Endothelial cell of umbilical vein (primary cell): ENCODE results near the gene OR1A1. TPM values are rescaled to one million over a fixed set of nuclear protein-coding genes. Genes with fewer than 3 reads are reported as not detected.

ENCODE experiments used
- BruUV-seq: library from RNA; stranded (reverse); fragments of 400-500 nt; replicated peaks from 2 replicates; lab custom pipeline; 2021; lab: Mats Ljungman, UMichigan
- CTCF ChIA-PET: fragments of 300-600, 350-600 bp; sonication (Branson Sonifier 250); formaldehyde crosslinking; loops from one replicate; lab custom pipeline; 2021; ENCODE audit warnings: antibody characterized with exemption, inconsistent platforms; lab: Charles Lee
- POLR2A ChIA-PET: fragments of 300-600, 350-600 bp; sonication (Branson Sonifier 250); formaldehyde crosslinking; loops from one replicate; lab custom pipeline; 2021; ENCODE audit warnings: antibody characterized with exemption, inconsistent platforms; lab: Charles Lee
- DNase-seq: peaks from one replicate; pipeline ENCODE4 v3.0.0-alpha.2; 2011; ENCODE audit warnings: low read depth, low spot score
- FAIRE-seq: peaks from 2 replicates; lab custom pipeline; 2011; peaks lifted over from hg19 to GRCh38; lab: Jason Lieb, UNC
- H2AFZ ChIP-seq: 2 replicates; pipeline ENCODE4 v1.6.0; 2012; ENCODE audit warnings: low read depth, low read length, control low read depth, inconsistent platforms
- H3K27ac ChIP-seq: 2 replicates; pipeline ENCODE4 v1.5.1; 2011; ENCODE audit warnings: low read depth, mild to moderate bottlenecking, control low read depth, low read length, moderate library complexity; ENCODE audit not compliant: insufficient read depth
- H3K27me3 ChIP-seq, 2 experiments: 2 replicates each; pipeline versions ENCODE4 v1.6.0 to v1.6.1; 2011; ENCODE audit warnings: low read length in 2 of 2, mixed read lengths in 1 of 2; ENCODE audit not compliant: control insufficient read depth in 2 of 2, insufficient read depth in 2 of 2
- H3K36me3 ChIP-seq, 2 experiments: 2 replicates in 1 of 2; 3 replicates in 1 of 2; pipeline ENCODE4 v1.5.1; 2011; ENCODE audit warnings: low read length in 2 of 2, mild to moderate bottlenecking in 1 of 2, moderate library complexity in 1 of 2; ENCODE audit not compliant: control insufficient read depth in 2 of 2, insufficient read depth in 2 of 2; ENCODE audit errors: extremely low read depth in 1 of 2
- H3K4me1 ChIP-seq: 3 replicates; pipeline ENCODE4 v1.5.1; 2011; ENCODE audit warnings: mild to moderate bottlenecking, low read length; ENCODE audit not compliant: control insufficient read depth, insufficient read depth; ENCODE audit errors: extremely low read depth
- H3K4me2 ChIP-seq: 2 replicates; pipeline ENCODE4 v1.6.1; 2011; ENCODE audit warnings: low read length, control low read depth, mixed read lengths; ENCODE audit not compliant: insufficient read depth
- H3K4me3 ChIP-seq, 3 experiments: fragments of 200-600 bp in 1 of 3; sonication (generic), shearing (Covaris generic) in 1 of 3; replicated peaks in 1 of 3; 2 replicates each; pipeline ENCODE4 v1.5.1; 2011 to 2016; ENCODE audit warnings: control low read depth in 3 of 3, low read length in 3 of 3, mild to moderate bottlenecking in 2 of 3, inconsistent platforms in 1 of 3, low read depth in 1 of 3, moderate library complexity in 1 of 3; ENCODE audit not compliant: insufficient read depth in 1 of 3
- H3K79me2 ChIP-seq: 2 replicates; pipeline ENCODE4 v1.6.0; 2012; ENCODE audit warnings: low read length, inconsistent platforms; ENCODE audit not compliant: control insufficient read depth, insufficient read depth
- H3K9ac ChIP-seq: replicated peaks from 2 replicates; pipeline ENCODE3; 2011; ENCODE audit warnings: low read length, control low read depth; ENCODE audit not compliant: insufficient read depth; ENCODE audit errors: extremely low read depth
- H3K9me1 ChIP-seq: replicated peaks from 3 replicates; pipeline ENCODE4 v1.6.0; 2011; ENCODE audit warnings: mild to moderate bottlenecking, low read length; ENCODE audit not compliant: control insufficient read depth, insufficient read depth; ENCODE audit errors: extremely low read depth
- H3K9me3 ChIP-seq: replicated peaks from 2 replicates; pipeline ENCODE4 v1.5.1; 2012; ENCODE audit warnings: low read length, inconsistent platforms; ENCODE audit not compliant: control insufficient read depth, insufficient read depth
- H4K20me1 ChIP-seq: replicated peaks from 2 replicates; pipeline ENCODE3; 2011; ENCODE audit warnings: mild to moderate bottlenecking, low read length; ENCODE audit not compliant: control insufficient read depth, insufficient read depth; ENCODE audit errors: extremely low read depth
- CTCF ChIP-seq, 2 donors: IDR thresholded peaks; 1 replicate in 1 of 2; 2 replicates in 1 of 2; pipeline ENCODE4 v1.5.1; 2011; ENCODE audit warnings: low read length in 2 of 2, mild to moderate bottlenecking in 2 of 2, moderate library complexity in 2 of 2, control low read depth in 1 of 2, inconsistent platforms in 1 of 2, low read depth in 1 of 2; ENCODE audit not compliant: insufficient read depth in 1 of 2; ENCODE audit errors: extremely low read depth in 1 of 2
- FOS ChIP-seq: IDR thresholded peaks from 2 replicates; pipeline ENCODE4 v1.6.1; 2011; ENCODE audit warnings: mild to moderate bottlenecking, low read length, moderate library complexity, borderline replicate concordance; ENCODE audit not compliant: insufficient read depth
- JUN ChIP-seq: IDR thresholded peaks from 2 replicates; pipeline ENCODE4 v1.6.1; 2011; ENCODE audit warnings: borderline replicate concordance, low read depth; ENCODE audit not compliant: insufficient read length, insufficient read depth
- MAX ChIP-seq: IDR thresholded peaks from 2 replicates; pipeline ENCODE4 v1.6.1; 2011; ENCODE audit not compliant: insufficient read depth, insufficient read length
- MYC ChIP-seq: IDR thresholded peaks from one replicate; pipeline ENCODE4 v1.6.1; 2011; ENCODE audit warnings: mild to moderate bottlenecking, low read depth, low read length
- POLR2A ChIP-seq: IDR thresholded peaks from 2 replicates; pipeline ENCODE4 v1.6.1; 2012; ENCODE audit warnings: low read depth, mild to moderate bottlenecking, control low read depth, low read length
- POLR2AphosphoS5 ChIP-seq: IDR thresholded peaks from 2 replicates; pipeline ENCODE4 v1.6.1; 2012; ENCODE audit warnings: low read depth, mild to moderate bottlenecking, control low read depth, low read length, moderate library complexity; ENCODE audit not compliant: insufficient read depth
- dilution Hi-C: fragments of 300-500 bp; cut with MboI; formaldehyde crosslinking; loops from one replicate; pipeline ENCODE4 v1.15.0; 2019; ENCODE audit warnings: low sequenced_read_pairs; ENCODE audit not compliant: extremely low pct_ligation_motif_present
- intact Hi-C: fragments of 100-400 bp; cut with micrococcal nuclease; formaldehyde crosslinking; loops from one replicate; pipeline ENCODE4 v1.10.0; 2022
- polyA plus RNA-seq, 4 experiments: library from polyadenylated mRNA; depleted of rRNA in 3 of 4; stranded (reverse) in 3 of 4; unstranded in 1 of 4; fragments of >200 nt; gene quantifications; 2 replicates each; pipeline versions ENCODE4 v1.2.1 to v1.2.3, GENCODE V29; 2011 to 2012; ENCODE audit warnings: missing spikeins in 1 of 4
- total RNA-seq: library from RNA; stranded (reverse); gene quantifications from 2 replicates; pipeline ENCODE4 v1.2.3, GENCODE V29; 2021

OR1A1 gene
- total and polyA plus RNA-seq, 2 donors (not counting 3 experiments of a cell fraction or from before 2014, with no cell fraction given) = not detected

- Histone ChIP-seq H4K20me1 (no peaks in the 10 kb centered on the region), H3K4me3 (no peak overlapping the region), H3K4me1 (no peaks in the 10 kb centered on the region), H3K4me2 (no peak overlapping the region), H3K27ac (no peak overlapping the region), H3K36me3 (no peaks in the 10 kb centered on the region), H3K9me3 (no peaks in the 10 kb centered on the region), H2AFZ (no peak overlapping the region), H3K9ac (no peak overlapping the region), H3K27me3 (no peaks in the 10 kb centered on the region), H3K79me2 (no peaks in the 10 kb centered on the region), H3K9me1 (no peaks in the 10 kb centered on the region)
- TF ChIP-seq CTCF (IDR thresholded peaks at IDR 0.05; ENCODE audit: extremely low read depth in 1 of 2, insufficient read depth in 1 of 2, low read depth in 1 of 2, low read length in 2 of 2) (no peak), POLR2AphosphoS5 (no peak)
- dilution Hi-C loops = no loop called here
- DNase-seq (no peak), FAIRE-seq (no peak)
- no TSS peak for BruUV-seq
- intact Hi-C loops = no loop called here
- CTCF ChIA-PET = no interaction called here
- POLR2A ChIA-PET = no interaction called here
These were observed 17.5 kb upstream of the OR1A1 start for GRCh38 chr17:3189961-3190360.

DNA sequence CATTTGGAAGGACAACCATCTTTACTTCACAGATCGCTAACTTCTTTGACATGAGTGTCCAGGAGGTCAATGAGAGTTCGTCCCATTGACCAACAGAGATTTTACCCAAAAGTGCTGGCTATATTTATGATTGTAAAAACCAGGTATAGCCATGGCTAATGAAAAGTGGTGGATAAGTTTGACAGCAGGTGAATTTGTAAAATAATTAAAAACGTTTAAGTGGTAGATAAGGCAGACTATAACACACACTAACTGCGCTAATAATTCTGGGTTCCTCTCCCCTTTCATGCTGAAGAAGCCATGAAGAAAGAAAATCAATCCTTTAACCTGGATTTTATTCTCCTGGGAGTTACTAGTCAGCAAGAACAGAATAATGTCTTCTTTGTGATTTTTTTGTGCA lies 10.2 kb upstream of the OR1A1 start, which contains the start of gene OR1A2:
Gene OR1A2, plus strand, starts transcription at position 301 of the 400 bp plus-strand sequence. Its CDS starts 0 bp downstream, at position 301.
- FAIRE-seq = no peak
- BruUV-seq = no TSS peak
- H3K27ac ChIP-seq = no peak within 1 kb of the TSS
- H3K4me2 ChIP-seq = no peak within 1 kb of the TSS
- H3K36me3 ChIP-seq = no peaks in the 10 kb centered on the region
- no peaks in the 10 kb centered on the region for H3K4me1 ChIP-seq
- no peak for DNase-seq
- intact Hi-C loops (no loop called here), dilution Hi-C loops (no loop called here)
- H3K9ac ChIP-seq = no peak within 1 kb of the TSS
- no peaks in the 10 kb centered on the region for H4K20me1 ChIP-seq
- POLR2A ChIA-PET = no interaction called here
- H3K27me3 ChIP-seq = no peaks in the 10 kb centered on the region
- CTCF ChIA-PET = no interaction called here
- H2AFZ ChIP-seq = no peak within 1 kb of the TSS
- peaks cover 2% of the 10 kb centered on the region for H3K9me3 ChIP-seq
- TF ChIP-seq MYC (no peak), FOS (no peak), MAX (no peak), JUN (no peak), POLR2A (no peak), POLR2AphosphoS5 (no peak)
- no peaks in the 10 kb centered on the region for H3K9me1 ChIP-seq
- H3K79me2 ChIP-seq = no peaks in the 10 kb centered on the region
- H3K4me3 ChIP-seq = no peak within 1 kb of the TSS
